H1 (cell line): ENCODE measurements around the gene CDPF1.

Source experiments
- ASH2L ChIP-seq: fragments of 200-600, 300-600 bp; sonication (generic); IDR thresholded peaks from one replicate; pipeline ENCODE4 v1.7.1; 2017; ENCODE audit warnings: low read length
- CHD1 ChIP-seq: IDR thresholded peaks from 2 replicates; pipeline ENCODE4 v1.6.1; 2012; ENCODE audit warnings: low read depth, low read length, improper control_type of control experiment
- CREB1 ChIP-seq: IDR thresholded peaks from 2 replicates; pipeline ENCODE4 v1.6.1; 2012; ENCODE audit warnings: inconsistent platforms
- EZH2 ChIP-seq: fragments of 200-600 bp; sonication (generic); IDR thresholded peaks from 2 replicates; pipeline ENCODE4 v1.7.1; 2012; ENCODE audit warnings: low read depth, mild to moderate bottlenecking, moderate library complexity, low read length, inconsistent platforms; ENCODE audit not compliant: severe bottlenecking
- POLR2AphosphoS5 ChIP-seq: IDR thresholded peaks from 2 replicates; pipeline ENCODE4 v1.6.1; 2011; ENCODE audit warnings: low read depth, low read length
- RAD21 ChIP-seq, 2 experiments: IDR thresholded peaks in 1 of 2; conservative IDR thresholded peaks in 1 of 2; 2 replicates each; pipeline ENCODE4 v1.6.1; 2011; ENCODE audit warnings: low read depth in 2 of 2, low read length in 2 of 2, improper control_type of control experiment in 1 of 2, inconsistent platforms in 1 of 2, mild to moderate bottlenecking in 1 of 2, moderate library complexity in 1 of 2
- SP1 ChIP-seq: IDR thresholded peaks from 2 replicates; pipeline ENCODE4 v1.6.1; 2011; ENCODE audit warnings: low read depth, low read length
- TF ChIP-seq, protein P1 (sequence below), 3 experiments: IDR thresholded peaks; 1 replicate in 2 of 3; 2 replicates in 1 of 3; pipeline versions ENCODE4 v1.5.1 to v1.6.1; 2011; ENCODE audit warnings: low read length in 3 of 3, mild to moderate bottlenecking in 3 of 3, inconsistent platforms in 2 of 3, low read depth in 1 of 3, moderate library complexity in 1 of 3; ENCODE audit not compliant: insufficient read depth in 1 of 3; ENCODE audit errors: control extremely low read depth in 1 of 3

- TF ChIP-seq RAD21 (IDR thresholded peaks at IDR 0.05 in 1 of 2, conservative IDR thresholded peaks at IDR 0.05 in 1 of 2; ENCODE audit: low read depth in 2 of 2, low read length in 2 of 2), result no peak
- TF ChIP-seq, protein P1, sequence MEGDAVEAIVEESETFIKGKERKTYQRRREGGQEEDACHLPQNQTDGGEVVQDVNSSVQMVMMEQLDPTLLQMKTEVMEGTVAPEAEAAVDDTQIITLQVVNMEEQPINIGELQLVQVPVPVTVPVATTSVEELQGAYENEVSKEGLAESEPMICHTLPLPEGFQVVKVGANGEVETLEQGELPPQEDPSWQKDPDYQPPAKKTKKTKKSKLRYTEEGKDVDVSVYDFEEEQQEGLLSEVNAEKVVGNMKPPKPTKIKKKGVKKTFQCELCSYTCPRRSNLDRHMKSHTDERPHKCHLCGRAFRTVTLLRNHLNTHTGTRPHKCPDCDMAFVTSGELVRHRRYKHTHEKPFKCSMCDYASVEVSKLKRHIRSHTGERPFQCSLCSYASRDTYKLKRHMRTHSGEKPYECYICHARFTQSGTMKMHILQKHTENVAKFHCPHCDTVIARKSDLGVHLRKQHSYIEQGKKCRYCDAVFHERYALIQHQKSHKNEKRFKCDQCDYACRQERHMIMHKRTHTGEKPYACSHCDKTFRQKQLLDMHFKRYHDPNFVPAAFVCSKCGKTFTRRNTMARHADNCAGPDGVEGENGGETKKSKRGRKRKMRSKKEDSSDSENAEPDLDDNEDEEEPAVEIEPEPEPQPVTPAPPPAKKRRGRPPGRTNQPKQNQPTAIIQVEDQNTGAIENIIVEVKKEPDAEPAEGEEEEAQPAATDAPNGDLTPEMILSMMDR (IDR thresholded peaks at IDR 0.05; ENCODE audit: control extremely low read depth in 1 of 3, insufficient read depth in 1 of 3, low read depth in 1 of 3, low read length in 3 of 3), result no peak
- TF ChIP-seq CHD1, result no peak
- no peak for TF ChIP-seq POLR2AphosphoS5
- no peak for TF ChIP-seq SP1
- TF ChIP-seq EZH2, result no peak
- TF ChIP-seq ASH2L, result no peak
- no peak for TF ChIP-seq CREB1
Measured at GRCh38 chr22:46290121-46290842, 40.2 kb upstream of the CDPF1 start.
